ENCODE results near the gene XIST. TPM values are rescaled to one million over a fixed set of nuclear protein-coding genes. Genes with fewer than 3 reads are reported as not detected.
"Not testable (repeated sequence)": the region's sequence is repeated elsewhere in the genome, so short reads cannot be mapped to it uniquely, and the experiment has no call there.

Gene XIST
- polyA plus RNA-seq (2013, experiment 1 of 2; ENCODE audit: insufficient read length): 0.66 TPM
- 9.8 TPM for polyA plus RNA-seq (2013, experiment 2 of 2; ENCODE audit: insufficient read length)

DNA sequence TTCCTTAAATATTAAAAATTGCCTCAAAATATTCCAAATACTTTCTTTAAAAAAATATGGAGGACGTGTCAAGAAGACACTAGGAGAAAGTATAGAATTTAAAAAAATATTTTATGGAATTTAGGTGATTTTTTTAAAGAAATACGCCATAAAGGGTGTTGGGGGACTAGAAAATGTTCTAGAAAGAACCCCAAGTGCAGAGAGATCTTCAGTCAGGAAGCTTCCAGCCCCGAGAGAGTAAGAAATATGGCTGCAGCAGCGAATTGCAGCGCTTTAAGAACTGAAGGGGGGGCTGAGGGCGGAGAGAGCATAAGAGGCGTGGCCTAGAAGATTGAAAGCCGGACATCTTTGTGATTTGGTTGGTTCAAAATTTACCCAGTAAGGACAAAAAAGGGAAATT, at the start of gene XIST:
TSS of gene XIST (minus strand) at position 248 of the 400 bp plus-strand sequence.
- DNase-seq: no peak

DNA sequence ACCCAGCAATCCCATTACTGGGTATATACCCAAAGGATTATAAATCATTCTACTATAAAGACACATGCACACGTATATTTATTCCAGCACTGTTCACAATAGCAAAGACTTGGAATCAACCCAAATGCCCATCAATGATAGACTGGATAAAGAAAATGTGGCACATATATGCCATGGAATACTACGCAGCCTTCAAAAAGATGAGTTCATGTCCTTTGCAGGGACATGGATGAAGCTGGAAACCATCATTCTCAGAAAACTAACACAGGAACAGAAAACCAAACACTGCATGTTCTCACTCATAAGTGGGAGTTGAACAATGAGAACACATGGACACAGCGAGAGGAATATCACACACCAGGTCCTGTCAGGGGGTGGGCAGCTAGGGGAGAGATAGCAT, 45.8 kb upstream of the XIST start:
- not testable (repeated sequence) for DNase-seq

DNA sequence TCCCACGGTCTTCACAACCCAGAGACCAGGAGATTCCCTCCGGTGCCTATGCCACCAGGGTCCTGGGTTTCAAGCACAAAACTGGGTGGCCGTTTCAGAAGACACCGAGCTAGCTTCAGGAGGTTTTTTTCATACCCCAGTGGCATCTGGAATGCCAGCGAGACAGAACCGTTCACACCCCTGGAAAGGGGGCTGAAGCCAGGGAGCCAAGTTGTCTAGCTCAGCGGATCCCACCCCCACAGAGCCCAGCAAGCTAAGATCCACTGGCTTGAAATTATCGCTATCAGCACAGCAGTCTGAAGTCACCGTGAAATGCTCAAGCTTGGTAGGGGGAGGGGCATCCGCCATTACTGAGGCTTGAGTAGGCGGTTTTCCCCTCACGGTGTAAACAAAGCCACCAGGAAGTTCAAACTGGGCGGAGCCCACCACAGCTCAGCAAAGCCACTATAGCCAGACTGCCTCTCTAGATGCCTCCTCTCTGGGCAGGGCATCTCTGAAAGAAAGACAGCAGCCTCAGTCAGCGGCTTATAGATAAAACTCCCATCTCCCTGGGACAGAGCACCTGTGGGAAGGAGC, 40.1 kb upstream of the XIST start:
- not testable (repeated sequence) for DNase-seq

DNA sequence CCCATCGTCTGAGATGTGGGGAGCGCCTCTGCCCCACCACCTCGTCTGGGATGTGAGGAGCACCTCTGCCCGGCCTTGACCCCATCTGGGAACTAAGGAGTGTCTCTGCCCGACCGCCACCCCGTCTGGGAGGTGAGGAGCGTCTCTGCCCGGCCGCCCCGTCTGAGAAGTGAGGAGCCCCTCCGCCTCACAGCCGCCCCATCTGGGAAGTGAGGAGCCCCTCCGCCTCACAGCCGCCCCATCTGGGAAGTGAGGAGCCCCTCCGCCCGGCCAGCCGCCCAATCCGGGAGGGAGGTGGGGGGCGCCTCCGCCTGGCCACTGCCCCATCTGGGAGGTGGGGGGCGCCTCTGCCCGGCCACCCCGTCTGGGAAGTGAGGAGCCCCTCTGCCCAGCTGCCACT, 29.7 kb upstream of the XIST start:
- DNase-seq: not testable (repeated sequence)

DNA sequence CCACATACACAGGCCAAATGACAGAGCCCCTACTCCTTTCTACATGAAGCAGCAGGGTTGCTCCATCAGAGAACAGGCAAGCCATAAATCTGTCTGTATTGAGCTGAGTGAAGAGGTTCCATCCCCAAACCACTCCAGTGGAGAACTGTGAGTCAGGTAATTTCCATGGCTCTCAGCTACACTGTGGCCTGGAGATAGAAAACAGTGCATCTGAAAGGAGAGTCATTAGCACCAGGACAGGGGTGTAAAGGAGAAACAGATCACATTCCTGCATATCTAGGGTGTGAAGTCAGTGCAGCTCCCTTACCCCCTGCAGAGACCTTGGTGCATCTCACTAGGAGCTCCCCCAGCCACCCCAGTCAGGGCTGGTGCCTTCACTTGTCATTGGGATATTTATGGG, 25.2 kb upstream of the XIST start:
- DNase-seq: peak; percentile 1

DNA sequence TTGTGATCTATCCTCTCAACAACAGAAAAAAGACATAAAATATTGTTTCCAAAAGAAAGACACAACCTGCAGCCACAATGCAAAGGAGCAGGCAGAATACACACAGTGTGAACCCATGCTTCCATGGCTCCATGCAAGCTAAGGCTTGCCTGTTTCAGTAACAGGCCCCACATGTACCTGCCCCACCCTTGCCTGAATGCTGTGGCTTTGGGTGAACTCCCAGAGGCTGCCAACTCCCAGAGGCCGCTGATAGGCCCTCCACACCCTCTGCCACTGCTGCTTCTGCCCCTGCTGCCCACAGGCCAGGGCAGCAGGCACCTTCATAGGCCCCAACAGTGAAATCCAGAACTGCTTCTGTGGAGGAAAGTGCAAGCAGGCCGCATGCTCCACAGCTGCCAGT, 24.4 kb upstream of the XIST start:
- no peak for DNase-seq

DNA sequence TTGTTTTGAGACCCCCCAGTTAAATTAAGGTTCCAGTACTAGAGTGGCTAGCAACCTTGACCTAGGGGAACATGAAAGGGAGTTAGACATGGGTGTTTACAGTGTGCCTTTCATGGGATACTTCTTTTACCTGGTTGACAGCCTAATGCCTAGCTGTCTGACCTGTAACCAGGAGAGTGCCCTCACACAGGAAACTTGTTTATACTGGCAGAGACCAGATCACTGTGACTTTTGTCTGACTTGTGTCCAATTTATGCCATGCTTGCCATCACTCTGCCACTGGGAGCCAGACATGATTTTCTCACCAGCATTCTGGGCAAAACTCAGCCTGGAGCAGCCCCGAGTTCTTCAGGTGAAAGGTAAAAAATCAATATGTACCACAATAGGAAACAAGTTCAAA, 16.4 kb upstream of the XIST start:
- no peak for DNase-seq

DNA sequence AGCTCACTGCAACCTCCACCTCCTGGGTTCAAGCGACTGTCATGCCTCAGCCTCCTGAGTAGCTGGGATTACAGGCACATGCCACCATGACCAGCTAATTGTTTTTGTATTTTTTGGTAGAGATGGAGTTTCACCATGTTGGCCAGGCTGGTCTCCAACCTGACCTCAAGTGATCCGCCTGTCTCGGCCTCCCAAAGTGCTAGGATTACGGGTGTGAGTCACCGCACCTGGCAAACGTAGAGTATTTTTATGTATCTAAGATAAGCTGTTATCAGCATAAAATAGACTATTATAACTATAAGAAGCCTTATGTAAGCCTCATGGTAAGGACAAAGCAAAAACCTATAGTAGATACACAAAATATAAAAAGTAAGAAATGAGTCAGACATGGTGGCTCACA, 14.6 kb upstream of the XIST start:
- no peak for DNase-seq

DNA sequence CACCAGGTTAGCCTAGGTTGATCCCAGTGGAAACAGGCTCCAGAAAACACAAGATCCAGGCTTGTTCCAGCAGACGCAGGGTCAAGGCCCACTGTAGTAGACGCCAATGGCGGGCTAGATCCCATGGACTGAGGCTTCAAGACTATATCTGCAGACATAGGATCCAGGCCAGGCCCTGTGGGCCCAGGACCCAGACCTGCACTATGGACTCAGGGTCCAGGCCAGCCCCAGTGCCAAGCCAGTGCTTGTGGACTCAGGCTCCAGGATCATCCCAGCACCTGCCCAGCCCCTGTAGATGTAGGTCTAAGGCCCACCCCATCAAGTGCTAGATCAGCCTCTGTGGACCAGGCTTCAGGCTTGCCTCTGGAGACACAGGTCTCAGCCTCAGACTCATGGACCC, 11.3 kb upstream of the XIST start:
- DNase-seq: no peak

DNA sequence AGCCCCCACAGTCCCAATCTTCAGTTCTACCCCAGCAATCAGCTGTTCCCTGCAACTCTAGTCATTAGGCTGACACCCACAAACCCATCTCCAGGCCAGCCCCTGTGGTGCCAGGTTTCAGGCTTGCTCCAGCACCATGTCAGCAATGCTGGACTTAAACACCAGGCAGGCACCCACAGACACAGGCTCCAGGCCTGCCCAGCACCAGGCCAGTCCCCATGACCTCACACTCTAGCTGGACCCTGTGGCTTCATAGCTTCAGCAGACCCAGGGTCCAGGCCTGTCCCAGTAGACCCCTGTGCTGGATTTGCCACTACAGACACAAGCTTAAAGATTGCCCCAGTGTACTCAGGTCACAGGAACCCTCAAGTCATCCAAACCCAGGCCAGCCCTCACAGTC, 10.8 kb upstream of the XIST start:
- no peak for DNase-seq

DNA sequence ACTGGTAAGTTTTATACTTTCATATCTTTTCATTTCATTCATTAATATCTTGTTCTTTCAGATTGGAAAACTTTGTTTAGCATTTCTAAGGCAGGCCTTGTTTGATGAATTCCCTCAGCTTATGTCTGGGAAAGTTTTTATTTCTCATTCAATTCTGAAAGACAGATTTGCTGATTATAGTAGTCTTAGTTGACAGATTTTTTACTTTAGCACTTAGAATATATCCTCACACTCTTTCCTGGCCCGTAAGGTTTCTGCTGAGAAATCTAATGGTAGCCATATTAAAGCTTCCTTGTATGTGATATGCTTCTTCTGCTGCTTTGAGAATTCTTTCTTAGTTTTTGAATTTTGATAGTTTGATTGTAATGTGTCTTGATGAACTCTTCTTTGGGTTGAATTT, 7.1 kb upstream of the XIST start:
- DNase-seq: no peak

DNA sequence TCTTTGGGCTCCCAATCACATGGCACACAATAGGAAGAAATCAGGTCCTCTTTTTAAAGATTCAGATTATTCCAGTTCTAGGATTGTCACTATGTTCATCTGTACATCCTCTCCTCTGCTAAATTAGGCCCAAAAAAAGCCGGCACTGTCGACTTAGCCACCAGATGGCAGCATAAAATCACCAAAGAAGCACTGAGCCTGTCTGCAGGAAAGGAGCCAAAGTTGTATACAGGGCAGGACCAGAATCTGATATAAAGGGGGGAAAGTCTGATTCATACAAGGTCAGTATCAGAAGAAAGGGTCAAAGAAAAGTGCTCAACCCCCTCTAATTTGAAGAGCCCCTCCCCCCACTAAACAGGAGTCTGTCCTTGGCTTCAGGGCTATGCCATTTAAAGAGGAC, 3.0 kb upstream of the XIST start:
- DNase-seq: peak; percentile 62

DNA sequence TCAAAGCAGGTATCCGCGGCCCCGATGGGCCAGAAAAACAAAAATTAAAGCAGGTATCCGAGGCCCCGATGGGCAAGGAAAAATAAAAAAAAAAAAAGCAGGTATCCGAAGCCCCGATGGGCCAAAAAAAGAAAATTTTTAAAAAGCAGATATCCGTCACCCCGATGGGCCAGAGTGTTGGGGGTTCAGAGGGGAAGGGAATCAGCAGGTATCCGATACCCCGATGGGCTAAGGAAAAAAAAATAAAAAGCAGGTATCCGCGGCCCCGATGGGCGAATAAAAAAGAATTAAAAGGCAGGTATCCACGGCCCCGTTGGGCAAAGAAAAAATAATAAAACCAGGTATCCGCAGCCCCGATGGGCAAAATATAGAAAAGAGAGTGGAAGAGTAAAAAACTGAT, 492 bp downstream of the XIST start:
- DNase-seq: no peak

DNA sequence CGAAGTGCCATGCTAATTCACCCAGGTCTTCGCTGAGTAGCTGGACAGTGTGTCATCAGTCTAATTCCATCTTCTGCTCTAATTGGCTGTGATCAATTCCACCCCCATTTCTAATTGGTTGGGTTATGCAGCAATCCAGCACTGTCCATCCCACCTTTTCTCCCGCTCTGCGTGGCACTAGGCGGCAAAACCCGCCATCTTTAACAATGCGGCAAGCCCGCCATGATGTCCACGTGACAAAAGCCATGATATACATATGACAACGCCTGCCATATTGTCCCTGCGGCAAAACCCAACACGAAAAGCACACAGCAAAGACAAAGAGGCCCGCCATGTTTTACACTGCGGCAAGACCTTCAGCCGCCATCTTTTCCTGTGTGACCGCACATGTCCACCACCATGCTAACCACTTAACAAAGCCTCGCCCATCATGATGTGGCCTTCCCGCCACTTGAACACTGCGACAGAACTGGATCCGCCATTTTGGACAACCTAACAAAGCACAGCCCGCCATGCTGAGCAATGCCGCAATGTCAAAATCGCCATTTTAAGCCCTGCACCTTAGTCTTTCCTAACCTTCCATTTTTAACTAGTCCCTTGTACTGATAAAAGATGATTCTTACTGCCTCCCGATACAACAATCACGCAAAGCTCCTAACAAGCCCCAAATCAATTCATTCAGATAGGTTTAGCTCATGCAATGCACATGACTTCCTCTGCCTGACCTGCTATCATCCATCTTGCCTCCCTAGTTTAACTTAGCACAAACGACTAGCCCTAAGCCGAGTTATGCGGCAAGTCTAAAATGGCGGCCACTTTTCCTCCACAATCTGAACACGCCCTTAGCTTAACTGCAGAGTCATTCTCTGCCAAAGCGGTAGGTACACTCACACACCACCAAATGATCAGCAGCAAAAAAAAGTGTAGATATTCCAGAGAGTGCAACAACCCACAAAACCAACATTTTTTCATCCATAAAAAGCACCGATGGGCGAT, 1.2 kb downstream of the XIST start:
- no peak for DNase-seq

DNA sequence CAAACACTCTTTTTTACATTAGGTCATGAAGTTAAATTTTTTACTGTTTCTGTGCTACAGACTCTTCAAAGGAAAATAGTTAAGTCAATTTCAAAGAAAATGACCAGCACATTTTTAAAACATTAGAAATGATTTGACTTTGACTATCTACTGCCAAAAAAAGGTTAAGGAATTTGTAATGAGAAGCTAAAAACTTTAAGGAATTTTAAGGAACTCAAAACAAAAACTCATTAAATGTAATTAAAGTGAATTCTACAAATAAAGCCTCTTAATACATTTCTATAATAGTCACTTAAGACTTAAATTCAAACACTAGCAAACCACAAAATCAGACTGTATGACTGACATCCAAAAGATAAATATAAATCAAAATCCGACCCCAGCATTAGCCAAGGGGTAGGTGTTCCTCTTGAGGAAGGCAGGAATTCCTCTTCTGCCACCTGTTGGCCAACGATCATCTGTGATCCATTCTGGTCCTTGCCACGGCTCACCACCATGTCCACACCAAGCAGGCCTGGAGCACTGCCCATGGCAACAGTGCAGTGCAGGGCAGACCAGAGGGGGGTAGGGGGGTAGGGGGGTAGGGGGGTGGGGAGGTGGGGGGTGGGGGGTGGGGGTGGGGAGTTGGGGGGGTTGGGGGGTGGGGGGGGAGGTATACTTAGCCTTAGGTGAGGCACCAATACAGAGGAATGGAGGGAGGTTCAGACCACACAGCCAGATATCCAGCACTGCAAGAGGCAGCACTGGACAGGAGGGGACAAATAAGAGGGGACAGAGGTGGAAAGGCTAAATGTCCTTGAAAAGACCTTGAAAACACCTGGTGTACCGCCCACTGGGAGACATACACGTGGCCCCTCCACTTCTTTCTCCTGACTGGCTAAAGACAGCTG, 2.1 kb downstream of the XIST start:
- DNase-seq: no peak

DNA sequence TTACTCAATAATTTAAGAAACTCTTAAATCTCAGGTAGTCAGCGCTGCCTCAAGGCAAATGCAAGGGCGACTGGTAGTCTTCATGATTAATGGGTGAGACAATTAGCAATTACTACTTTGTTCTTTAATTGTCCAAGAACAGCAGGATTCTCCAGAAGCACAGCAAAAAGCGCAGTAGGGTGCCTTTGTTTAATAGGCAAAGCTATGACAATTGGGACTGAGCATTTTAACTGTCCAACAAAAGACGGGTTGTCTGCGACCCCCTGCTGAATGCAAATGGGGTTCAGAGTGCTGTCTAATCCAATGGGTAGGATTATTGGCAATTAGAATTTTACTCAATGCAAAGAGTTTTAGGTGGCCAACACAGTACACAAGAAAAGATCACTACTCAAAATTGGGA, 3.4 kb downstream of the XIST start:
- no peak for DNase-seq

DNA sequence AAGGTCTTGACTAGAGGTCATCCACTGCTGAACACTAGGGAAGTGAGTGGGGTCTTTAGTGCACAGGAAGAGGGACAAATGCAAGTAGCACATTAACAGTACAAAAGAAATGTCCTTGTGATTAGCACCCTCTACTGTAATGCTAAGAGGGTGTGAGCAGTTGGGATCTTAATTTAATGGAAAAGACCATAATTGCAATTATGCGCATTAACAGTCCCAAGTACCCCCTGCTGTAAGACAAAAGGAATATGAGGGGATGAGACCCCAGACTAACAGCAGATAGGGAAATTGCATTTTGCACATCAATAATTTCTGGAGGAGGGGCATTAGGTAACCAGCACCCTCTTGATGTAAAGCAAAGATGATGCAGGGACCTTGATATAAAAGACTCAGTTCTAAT, 4.5 kb downstream of the XIST start:
- DNase-seq: no peak

DNA sequence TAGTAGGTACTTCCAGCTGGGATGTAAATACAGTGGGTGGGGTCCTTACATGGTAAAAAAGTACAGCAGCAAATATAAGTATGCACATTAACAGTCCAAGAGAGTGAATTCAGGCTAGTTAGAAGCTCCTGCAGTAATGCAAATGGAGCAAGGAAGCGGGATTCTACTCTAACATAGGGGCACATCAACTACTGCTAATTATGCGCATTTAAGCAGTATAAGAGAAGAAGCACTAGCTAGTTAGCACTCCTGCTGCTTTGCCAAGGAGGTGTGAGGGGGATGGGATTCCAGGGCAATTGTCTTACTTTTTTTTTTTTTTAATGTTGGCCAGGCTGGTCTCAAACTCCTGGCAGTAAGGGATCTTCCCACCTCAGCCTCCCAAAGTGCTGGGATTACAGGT, 5.4 kb downstream of the XIST start:
- DNase-seq: no peak

DNA sequence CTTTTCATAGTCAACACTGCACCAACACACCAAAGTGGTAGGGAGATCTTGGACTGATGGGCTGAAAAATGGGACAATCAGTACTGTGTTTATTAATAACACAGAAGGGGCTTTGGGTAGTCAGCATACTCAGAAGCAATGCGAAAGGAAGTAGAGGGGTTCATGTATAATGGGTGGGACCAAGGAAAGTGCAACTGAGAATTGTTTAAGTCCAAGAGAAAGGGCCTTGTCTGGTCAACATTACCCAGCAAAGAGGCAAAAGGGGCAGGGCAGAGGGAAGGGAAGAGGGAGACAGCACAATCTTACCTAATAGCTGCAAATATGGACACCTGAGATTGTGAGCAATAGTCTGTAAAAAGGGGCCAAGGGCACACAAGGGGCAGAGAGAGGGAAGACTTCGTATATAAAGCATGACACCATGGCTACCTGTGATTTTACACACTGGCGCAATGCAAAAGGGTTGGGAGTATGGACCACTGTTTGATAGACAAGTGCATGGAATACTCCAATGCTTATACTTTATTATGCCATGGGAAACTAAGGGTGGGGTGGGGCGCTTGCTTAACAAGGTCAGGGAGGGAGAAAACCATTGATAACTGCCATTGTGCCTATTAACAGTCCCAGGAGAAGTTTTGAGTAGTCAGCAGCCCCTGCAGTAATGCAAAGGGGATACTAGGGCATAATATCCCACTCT, 9.8 kb downstream of the XIST start:
- no peak for DNase-seq

DNA sequence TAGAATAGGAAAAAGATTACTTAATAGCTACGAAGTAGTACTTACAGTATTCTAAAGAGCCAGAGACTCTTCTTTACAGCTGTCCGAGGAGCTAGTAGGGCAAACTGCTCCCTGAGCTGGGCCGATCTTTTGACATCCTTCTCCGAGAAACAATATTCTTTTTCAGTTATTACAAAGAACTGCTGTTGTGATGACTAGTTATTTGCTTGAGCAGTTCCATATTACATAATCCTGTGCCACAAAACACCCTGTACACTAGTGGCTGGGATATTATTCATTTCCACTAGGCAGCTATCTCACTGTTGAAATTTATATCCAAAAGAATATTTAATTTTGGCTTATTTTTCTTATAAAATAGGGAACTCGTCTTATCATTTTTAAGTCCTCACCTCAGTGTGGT, 11.2 kb downstream of the XIST start:
- DNase-seq: no peak

DNA sequence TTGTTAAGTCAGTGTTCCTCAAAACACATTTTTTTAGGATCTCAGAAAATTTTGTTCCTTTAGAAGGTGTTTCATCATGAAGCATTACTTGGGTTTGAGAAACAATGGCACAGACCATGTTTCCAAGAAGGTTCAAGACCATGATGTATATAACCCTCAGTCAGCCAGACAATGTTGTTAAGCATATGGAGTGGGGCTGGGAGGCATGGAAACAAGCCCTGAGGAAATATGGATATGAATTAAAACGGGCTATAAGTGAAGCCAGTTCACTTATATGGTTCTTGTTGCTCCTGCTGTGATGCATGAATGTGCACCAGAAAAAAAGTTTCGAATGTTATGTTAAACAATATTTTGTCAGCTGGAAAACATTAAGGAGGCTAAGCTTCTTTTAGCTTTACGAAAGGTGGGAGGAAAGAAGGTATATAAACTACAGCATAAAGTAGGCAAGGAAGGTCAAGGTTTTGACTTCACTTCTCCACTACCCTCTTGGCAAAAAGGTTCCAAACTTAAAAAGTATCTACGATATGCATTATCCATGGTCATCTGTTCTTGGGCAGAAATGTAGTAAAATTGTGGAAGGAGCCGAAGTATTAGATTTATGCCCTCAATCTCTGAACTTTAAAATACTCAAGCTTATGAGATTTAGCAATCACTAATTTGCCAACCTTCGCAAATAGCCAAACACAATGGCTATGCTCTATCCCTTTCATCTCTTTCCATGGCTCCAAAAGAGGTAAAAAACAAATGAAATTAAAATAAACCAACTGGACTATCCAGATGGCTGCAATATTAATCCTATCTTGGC, 12.2 kb downstream of the XIST start:
- no peak for DNase-seq

All from fibroblast of skin of scalp (primary cell).